ENCODE measurements around the gene KAZN.
A peak's percentile ranks its signal among the peaks of the same experiment; 100 is the strongest.

KAZN gene

DNA sequence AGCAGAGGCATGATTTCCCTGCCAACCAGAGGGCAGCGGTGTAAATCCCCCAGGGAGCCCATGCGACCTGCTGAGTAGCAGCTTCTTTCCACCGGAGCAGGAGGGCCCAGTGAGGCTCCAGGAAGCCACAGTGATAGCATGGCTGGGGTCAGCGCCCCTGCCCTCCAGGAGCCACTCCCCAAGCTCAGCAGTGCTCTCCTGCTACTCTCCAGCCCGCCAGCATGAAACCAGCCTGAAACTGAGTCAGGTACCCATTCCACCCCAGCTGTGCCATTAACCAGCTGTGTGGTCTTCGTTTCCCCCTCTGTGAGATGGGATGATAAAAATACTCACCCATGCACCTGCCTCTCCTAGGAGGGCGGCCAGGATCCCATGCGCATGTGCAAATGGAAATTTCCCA lies 431.3 kb downstream of the KAZN start:
- DNase-seq (ENCODE audit: low read depth), result no peak
- TF ChIP-seq, protein P1, sequence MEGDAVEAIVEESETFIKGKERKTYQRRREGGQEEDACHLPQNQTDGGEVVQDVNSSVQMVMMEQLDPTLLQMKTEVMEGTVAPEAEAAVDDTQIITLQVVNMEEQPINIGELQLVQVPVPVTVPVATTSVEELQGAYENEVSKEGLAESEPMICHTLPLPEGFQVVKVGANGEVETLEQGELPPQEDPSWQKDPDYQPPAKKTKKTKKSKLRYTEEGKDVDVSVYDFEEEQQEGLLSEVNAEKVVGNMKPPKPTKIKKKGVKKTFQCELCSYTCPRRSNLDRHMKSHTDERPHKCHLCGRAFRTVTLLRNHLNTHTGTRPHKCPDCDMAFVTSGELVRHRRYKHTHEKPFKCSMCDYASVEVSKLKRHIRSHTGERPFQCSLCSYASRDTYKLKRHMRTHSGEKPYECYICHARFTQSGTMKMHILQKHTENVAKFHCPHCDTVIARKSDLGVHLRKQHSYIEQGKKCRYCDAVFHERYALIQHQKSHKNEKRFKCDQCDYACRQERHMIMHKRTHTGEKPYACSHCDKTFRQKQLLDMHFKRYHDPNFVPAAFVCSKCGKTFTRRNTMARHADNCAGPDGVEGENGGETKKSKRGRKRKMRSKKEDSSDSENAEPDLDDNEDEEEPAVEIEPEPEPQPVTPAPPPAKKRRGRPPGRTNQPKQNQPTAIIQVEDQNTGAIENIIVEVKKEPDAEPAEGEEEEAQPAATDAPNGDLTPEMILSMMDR (conservative IDR thresholded peaks at IDR 0.05; ENCODE audit: control insufficient read depth, insufficient read depth, low read depth, low read length), result no peak
- no peak overlapping the region for H3K4me3 ChIP-seq (ENCODE audit: control insufficient read depth, low read depth, low read length)

DNA sequence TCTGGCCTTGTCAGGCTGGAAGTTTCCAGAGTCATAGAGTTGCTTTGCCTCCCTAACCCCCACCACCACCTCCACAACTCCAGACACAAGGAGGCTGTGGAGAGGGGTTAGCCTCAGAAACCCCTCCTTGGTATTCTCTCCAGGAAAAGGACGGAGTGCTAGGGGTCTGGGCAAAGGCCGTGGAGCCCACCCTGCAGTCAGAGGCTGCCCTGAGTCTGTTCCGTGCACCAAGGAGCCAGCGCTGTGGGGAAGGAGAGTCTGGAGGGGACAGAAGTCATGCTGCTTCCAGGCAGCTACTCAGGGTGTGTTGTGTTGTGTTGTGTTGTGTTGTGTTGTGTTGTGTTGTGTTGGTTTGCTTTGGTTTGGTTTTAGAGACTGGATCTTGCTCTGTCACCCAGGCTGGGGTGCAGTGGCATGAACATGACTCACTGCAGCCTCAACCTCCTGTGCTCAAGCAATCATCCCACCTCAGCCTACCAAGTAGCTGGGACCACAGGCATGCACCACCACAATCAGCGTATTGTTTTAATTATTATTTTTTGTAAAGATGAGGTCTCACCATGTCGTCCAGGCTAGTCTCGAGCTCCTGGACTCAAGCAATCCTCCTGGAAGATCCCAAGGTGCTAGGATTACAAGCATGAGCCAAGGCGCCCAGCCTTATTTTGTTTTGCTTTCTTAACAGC lies 432.9 kb downstream of the KAZN start:
- TF ChIP-seq, protein P1 (conservative IDR thresholded peaks at IDR 0.05; ENCODE audit: control insufficient read depth, insufficient read depth, low read depth, low read length), result no peak
- H3K4me3 ChIP-seq (ENCODE audit: control insufficient read depth, low read depth, low read length), result no peak overlapping the region
- DNase-seq (ENCODE audit: low read depth), result peak; percentile 22

DNA sequence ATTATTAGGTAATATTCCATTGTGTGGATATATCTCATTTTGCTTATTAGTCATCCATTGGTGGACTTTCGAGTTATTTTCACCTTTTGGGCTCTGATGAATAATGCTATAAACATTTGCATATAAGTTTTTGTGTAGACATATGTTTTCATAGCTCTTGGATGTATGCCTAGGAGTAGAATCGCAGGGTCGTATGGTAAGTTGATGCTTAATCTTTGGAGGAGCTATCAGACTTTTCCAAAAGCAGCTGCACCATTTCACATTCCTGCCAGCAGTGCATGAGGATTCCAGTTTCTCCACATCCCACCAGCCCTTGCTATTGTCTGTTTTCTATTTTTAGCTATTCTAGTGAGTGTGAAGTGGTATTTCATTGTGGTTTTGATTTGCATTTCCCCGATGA lies 434.8 kb downstream of the KAZN start:
- TF ChIP-seq, protein P1 (conservative IDR thresholded peaks at IDR 0.05; ENCODE audit: control insufficient read depth, insufficient read depth, low read depth, low read length), result peak; percentile 35
- H3K4me3 ChIP-seq (ENCODE audit: control insufficient read depth, low read depth, low read length), result no peak overlapping the region
- peak; percentile 20 for DNase-seq (ENCODE audit: low read depth)

DNA sequence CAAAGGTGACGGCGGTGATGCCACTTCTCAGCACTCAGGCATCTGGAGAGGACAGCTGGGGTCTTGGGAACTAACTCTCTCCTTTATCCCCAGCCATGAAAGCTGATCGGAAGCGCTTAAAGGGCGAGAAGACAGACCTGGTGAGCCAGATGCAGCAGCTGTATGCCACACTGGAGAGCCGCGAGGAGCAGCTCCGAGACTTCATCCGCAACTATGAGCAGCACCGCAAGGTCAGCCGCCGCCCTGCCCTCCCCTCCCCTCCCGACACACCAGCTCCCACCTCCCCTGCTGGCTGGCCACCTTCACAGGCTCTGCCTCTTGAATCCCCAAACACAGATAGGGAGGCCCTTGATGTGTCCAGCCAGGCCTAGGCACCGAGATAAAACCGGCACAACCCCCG lies 436.2 kb downstream of the KAZN start:
- TF ChIP-seq, protein P1 (conservative IDR thresholded peaks at IDR 0.05; ENCODE audit: control insufficient read depth, insufficient read depth, low read depth, low read length), result no peak
- H3K4me3 ChIP-seq (ENCODE audit: control insufficient read depth, low read depth, low read length), result no peak overlapping the region
- no peak for DNase-seq (ENCODE audit: low read depth)

DNA sequence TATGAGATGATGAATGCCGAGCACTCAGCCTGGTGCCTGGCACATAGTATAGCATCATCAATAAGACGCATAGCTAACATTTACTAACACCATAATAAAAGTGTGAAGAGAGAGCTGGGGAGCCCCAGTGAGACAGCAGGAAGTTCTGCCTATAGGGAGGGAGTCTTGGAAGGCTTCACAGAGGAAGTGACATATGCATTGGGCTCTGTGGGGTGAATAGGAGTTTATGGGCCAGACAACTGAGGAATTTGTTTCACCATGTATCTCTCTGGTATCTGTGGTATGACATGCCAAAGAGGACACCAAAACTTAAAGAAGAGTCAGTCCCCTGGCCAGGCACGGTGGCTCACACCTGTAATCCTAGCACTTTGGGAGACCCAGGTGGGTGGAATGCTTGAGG lies 436.8 kb downstream of the KAZN start:
- TF ChIP-seq, protein P1 (conservative IDR thresholded peaks at IDR 0.05; ENCODE audit: control insufficient read depth, insufficient read depth, low read depth, low read length), result no peak
- H3K4me3 ChIP-seq (ENCODE audit: control insufficient read depth, low read depth, low read length), result no peak overlapping the region
- DNase-seq (ENCODE audit: low read depth), result no peak

DNA sequence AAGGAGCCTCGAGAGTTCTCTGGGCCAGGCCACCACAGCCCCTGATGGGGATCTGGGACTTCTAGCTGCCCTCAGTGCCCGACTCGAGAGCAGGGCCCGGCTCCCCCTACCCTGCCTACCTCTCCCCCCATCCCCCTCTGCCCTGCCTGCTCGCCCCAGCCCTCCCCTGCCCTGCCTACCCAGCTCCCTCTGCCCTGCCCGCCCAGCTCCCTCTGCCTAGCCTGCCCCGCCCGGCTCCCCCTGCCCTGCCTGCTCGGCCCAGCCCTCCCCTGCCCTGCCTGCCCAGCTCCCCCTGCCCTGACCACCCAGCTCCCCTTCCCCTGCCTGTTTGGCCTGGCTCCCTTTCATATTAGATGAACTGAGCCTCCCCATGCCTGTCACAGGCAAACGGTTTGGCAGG lies 437.6 kb downstream of the KAZN start:
- DNase-seq (ENCODE audit: low read depth), result no peak
- TF ChIP-seq, protein P1 (conservative IDR thresholded peaks at IDR 0.05; ENCODE audit: control insufficient read depth, insufficient read depth, low read depth, low read length), result no peak
- no peak overlapping the region for H3K4me3 ChIP-seq (ENCODE audit: control insufficient read depth, low read depth, low read length)

Data from fibroblast of mammary gland (primary cell).